Transverse colon (tissue), 4 donors: ENCODE results near the gene RTKN. TPM values are rescaled to one million over a fixed set of nuclear protein-coding genes. Genes with fewer than 3 reads are reported as not detected.

ENCODE experiments used
- DNase-seq: peaks from one replicate; pipeline ENCODE4 v3.0.0-alpha.2; 2019
- H3K27ac ChIP-seq, 4 donors: fragments of 200-600 bp; sonication (generic); 2 replicates each; pipeline ENCODE4 v1.5.1; 2016 to 2018; ENCODE audit warnings: inconsistent platforms in 4 of 4
- H3K27me3 ChIP-seq: fragments of 200-600 bp; sonication (generic); 2 replicates; pipeline ENCODE4 v1.5.1; 2017; ENCODE audit warnings: inconsistent platforms
- H3K36me3 ChIP-seq, 4 donors: fragments of 200-600 bp; sonication (generic); 2 replicates each; pipeline ENCODE4 v1.5.1; 2017 to 2019; ENCODE audit warnings: inconsistent platforms in 4 of 4
- H3K4me1 ChIP-seq, 4 donors: fragments of 200-600 bp; sonication (generic); 2 replicates each; pipeline ENCODE4 v1.5.1; 2017 to 2020; ENCODE audit warnings: inconsistent platforms in 4 of 4
- H3K4me3 ChIP-seq, 4 donors: fragments of 200-600 bp; sonication (generic); 1 replicate in 1 of 4; 2 replicates in 3 of 4; pipeline versions ENCODE4 v1.5.1 to v1.6.1; 2017 to 2019; ENCODE audit warnings: inconsistent platforms in 4 of 4
- H3K9me3 ChIP-seq, 2 donors: fragments of 200-600 bp; sonication (generic); 2 replicates each; pipeline ENCODE4 v1.5.1; 2017 to 2019; ENCODE audit warnings: inconsistent platforms in 2 of 2
- EP300 ChIP-seq: sonication (generic); formaldehyde crosslinking; IDR thresholded peaks from one replicate; pipeline ENCODE4 v1.6.1; 2017; ENCODE audit warnings: antibody characterized with exemption, low read depth
- POLR2A ChIP-seq: fragments of 450-650 bp; IDR thresholded peaks from one replicate; pipeline ENCODE4 v1.6.1; 2016; ENCODE audit warnings: antibody characterized with exemption, mild to moderate bottlenecking, moderate library complexity
- POLR2AphosphoS5 ChIP-seq, 3 donors: sonication (generic); formaldehyde crosslinking; IDR thresholded peaks; one replicate each; pipeline ENCODE4 v1.6.1; 2016; ENCODE audit warnings: antibody characterized with exemption in 3 of 3
- WGBS, 2 donors: methylation state at CpG; one replicate each; pipeline ENCODE4 v1.1.5; 2018; ENCODE audit warnings: low coverage in 1 of 2; 5-methylcytosine and 5-hydroxymethylcytosine counted together
- in situ Hi-C, 4 donors: fragments of 200-750 bp; cut with MboI; loops; one replicate each; pipeline versions ENCODE4 v1.15.0 to v1.15.1; 2017; ENCODE audit warnings: low sequenced_read_pairs in 3 of 4, low pct_ligation_motif_present in 1 of 4, low pct_unique_long_range_greater_than_20kb in 1 of 4
- intact Hi-C: fragments of 100-400 bp; cut with DNase I; formaldehyde crosslinking; loops from one replicate; pipeline ENCODE4 v1.15.1; 2023; ENCODE audit warnings: low total_unique reads
- total RNA-seq, 4 donors: library from RNA; depleted of rRNA; stranded (reverse); fragments of >200 nt; gene quantifications; one replicate each; pipeline ENCODE4 v1.1.0, GENCODE V29; 2016
- TF ChIP-seq, protein P1 (sequence below), 5 experiments: fragments of 200-600 bp in 3 of 5; fragments of 450-650 bp in 2 of 5; sonication (generic) in 3 of 5; IDR thresholded peaks; 1 replicate in 2 of 5; 2 replicates in 3 of 5; pipeline ENCODE4 v1.5.1; 2016 to 2017; ENCODE audit warnings: antibody characterized with exemption in 5 of 5, inconsistent platforms in 3 of 5, mild to moderate bottlenecking in 2 of 5, moderate library complexity in 1 of 5

Gene RTKN
- total RNA-seq, 4 donors from 2014 or later, result 29.7 to 46.4 (median 41.9) TPM

DNA sequence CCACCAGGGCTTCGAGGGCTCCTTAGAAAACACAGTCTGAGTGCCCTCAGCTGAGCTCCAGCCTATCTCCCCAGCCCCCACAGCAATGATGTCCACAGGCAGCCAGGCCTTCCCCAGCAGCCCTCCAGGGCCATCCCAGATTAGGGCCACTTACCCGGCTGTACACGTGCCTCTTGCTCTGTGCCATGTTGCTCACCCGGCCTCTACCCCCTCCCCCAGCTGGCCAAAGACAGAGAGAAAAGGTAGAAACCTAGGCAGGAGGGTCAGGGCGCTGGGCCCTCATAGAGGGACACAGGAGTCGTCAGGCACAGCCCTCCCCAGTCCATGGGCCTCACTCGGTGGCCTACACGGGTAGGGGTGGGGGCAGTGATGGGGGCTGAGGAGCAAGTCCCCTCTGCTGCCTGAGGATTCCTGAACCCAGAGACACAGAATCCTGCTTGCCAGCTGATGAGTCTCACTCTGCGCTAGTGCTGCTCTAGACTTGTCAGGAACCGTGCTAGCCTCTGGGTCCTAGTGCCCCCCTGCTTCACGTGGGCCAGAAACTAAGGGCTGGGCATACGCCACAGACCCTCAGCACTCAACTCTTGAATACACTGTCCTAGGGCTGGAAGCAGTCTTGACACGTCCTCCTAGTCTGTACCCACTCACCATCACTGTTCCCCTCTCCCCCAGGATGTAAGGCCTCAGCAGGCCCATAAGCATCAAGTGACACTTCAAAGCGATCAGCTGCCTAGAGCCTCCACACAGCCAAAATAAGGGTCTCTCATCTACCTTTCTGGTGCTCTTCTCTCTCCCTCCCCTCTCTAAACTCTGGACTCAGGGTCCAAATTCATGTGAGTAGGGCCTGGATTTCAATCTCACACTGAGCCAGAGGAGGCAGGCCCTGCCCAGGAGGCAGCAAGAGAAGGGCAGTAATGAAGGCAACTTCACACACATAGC, 61.6 kb downstream of the RTKN start, which contains the start of gene DCTN1:
TSS of gene DCTN1 (minus strand) at position 461 of the 939 bp plus-strand sequence. CDS start at position 187, 274 bp downstream.
- DNase-seq, result peak; percentile 43
- Histone ChIP-seq H3K27me3 (no peaks in the 10 kb centered on the region), H3K4me3 (peak within 1 kb of the TSS; percentile 10 to 32 (median 22)), H3K4me1 (peaks cover 10 to 37% (median 26%) of the 10 kb centered on the region in 4 donors), H3K9me3 (no peaks in the 10 kb centered on the region), H3K27ac (peak within 1 kb of the TSS in 1 of 4 donors; percentile 37), H3K36me3 (peaks cover 0 to 9% (median 0%) of the 10 kb centered on the region in 4 donors)
- WGBS, 2 donors, result 41% methylated on average over 14 of the region's 14 CpGs; no CpG with 5 or more reads in 1 of the 2 donors
- TF ChIP-seq POLR2A (no peak), POLR2AphosphoS5 (IDR thresholded peaks at IDR 0.05) (no peak), EP300 (no peak)
- TF ChIP-seq, protein P1, sequence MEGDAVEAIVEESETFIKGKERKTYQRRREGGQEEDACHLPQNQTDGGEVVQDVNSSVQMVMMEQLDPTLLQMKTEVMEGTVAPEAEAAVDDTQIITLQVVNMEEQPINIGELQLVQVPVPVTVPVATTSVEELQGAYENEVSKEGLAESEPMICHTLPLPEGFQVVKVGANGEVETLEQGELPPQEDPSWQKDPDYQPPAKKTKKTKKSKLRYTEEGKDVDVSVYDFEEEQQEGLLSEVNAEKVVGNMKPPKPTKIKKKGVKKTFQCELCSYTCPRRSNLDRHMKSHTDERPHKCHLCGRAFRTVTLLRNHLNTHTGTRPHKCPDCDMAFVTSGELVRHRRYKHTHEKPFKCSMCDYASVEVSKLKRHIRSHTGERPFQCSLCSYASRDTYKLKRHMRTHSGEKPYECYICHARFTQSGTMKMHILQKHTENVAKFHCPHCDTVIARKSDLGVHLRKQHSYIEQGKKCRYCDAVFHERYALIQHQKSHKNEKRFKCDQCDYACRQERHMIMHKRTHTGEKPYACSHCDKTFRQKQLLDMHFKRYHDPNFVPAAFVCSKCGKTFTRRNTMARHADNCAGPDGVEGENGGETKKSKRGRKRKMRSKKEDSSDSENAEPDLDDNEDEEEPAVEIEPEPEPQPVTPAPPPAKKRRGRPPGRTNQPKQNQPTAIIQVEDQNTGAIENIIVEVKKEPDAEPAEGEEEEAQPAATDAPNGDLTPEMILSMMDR (IDR thresholded peaks at IDR 0.05), result no peak
- intact Hi-C loops, result no loop called here
- in situ Hi-C loops, result no loop called here

DNA sequence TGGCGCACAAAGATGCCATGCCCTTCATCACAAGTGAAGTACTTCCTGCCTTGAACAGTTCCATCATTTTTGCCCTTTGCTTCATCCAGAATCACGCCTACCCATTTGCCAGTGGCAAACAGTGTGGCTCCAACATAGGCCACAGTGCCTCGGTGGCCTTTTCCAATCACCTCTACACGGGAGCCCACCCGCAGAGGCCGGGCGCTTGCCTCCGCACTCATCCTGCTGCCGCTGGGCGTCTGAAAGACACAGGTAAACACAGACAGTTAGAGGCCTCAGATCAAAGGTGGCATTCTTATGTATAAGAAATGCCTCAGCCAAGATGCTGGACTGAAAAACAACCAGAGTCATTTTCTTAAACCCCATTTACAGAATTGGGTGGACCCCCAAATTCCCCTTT, 63.7 kb downstream of the RTKN start:
- Histone ChIP-seq H3K9me3 (no peaks in the 10 kb centered on the region), H3K27ac (no peak overlapping the region), H3K27me3 (no peaks in the 10 kb centered on the region), H3K4me1 (peaks cover 10 to 38% (median 28%) of the 10 kb centered on the region in 4 donors), H3K4me3 (no peak overlapping the region), H3K36me3 (peaks cover 0 to 8% (median 0%) of the 10 kb centered on the region in 4 donors)
- in situ Hi-C loops, result no loop called here
- 94 to 100% methylated on average over 1 to 10 of the region's 10 CpGs for WGBS, 2 donors
- TF ChIP-seq POLR2AphosphoS5 (IDR thresholded peaks at IDR 0.05), result no peak
- TF ChIP-seq, protein P1 (IDR thresholded peaks at IDR 0.05), result no peak
- no peak for TF ChIP-seq EP300
- no peak for TF ChIP-seq POLR2A
- no peak for DNase-seq
- intact Hi-C loops, result no loop called here

DNA sequence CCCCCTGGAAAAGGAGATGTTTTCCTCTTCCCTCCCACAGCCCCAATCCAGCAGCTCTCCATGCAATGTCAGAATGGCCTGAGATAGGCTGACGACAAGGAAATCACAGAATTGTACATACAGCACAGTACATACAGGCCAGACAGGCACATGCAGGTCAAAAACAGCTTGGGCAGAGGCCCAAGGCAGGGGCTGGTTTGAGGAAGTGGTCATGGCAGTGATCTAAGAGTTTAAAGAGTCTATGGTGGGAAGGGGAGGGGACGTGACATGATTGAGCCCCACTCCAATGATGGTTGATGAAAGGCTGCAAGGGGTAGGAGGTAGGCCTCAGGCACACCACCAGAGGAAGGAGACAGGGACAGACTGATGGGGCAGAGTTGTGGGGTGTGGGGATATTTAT, 65.9 kb downstream of the RTKN start:
- Histone ChIP-seq H3K9me3 (no peaks in the 10 kb centered on the region), H3K27me3 (no peaks in the 10 kb centered on the region), H3K36me3 (peaks cover 0 to 12% (median 4%) of the 10 kb centered on the region in 4 donors), H3K27ac (no peak overlapping the region), H3K4me3 (no peak overlapping the region), H3K4me1 (peaks cover 10 to 35% (median 26%) of the 10 kb centered on the region in 4 donors)
- WGBS, 2 donors, result 90% methylated on average over 2 of the region's 2 CpGs; no CpG with 5 or more reads in 1 of the 2 donors
- TF ChIP-seq POLR2A (no peak), EP300 (no peak), POLR2AphosphoS5 (IDR thresholded peaks at IDR 0.05) (no peak)
- TF ChIP-seq, protein P1 (IDR thresholded peaks at IDR 0.05), result no peak
- intact Hi-C loops, result no loop called here
- in situ Hi-C loops, result no loop called here
- no peak for DNase-seq

Other genes starting within 250 kb of the RTKN start
- 100 to 1,000 TPM in 1 of 4 donors, 10 to 100 TPM in 2, 1 to 10 TPM in 1; 2.2 to 220 (median 17.8) TPM for gene MTHFD2, start 243.3 kb downstream of the RTKN start, total RNA-seq
- gene SLC4A5, start 98.5 kb downstream of the RTKN start, total RNA-seq, result 1 to 10 TPM in 3 of 4 donors, under 1 TPM in 1; 0.37 to 6.1 (median 3.5) TPM
- gene DCTN1, start 61.6 kb downstream of the RTKN start, total RNA-seq, result 100 to 1,000 TPM; 109 to 134 (median 122) TPM
- gene C2orf81, start 20.3 kb downstream of the RTKN start, total RNA-seq, result 1 to 10 TPM in 1 of 4 donors, under 1 TPM in 1, not detected in 2; 0.82 to 1.3 TPM
- gene WDR54, start 20.2 kb downstream of the RTKN start, total RNA-seq, result 1 to 10 TPM in 2 of 4 donors, not detected in 2; 2.3 to 7.0 TPM
- 10 to 100 TPM; 12.9 to 53.9 (median 34.5) TPM for gene INO80B, start 13.2 kb upstream of the RTKN start, total RNA-seq
- 100 to 1,000 TPM in 1 of 4 donors, 10 to 100 TPM in 3; 59.5 to 101 (median 62.7) TPM for gene WBP1, start 16.5 kb upstream of the RTKN start, total RNA-seq
- gene MOGS, start 23.4 kb upstream of the RTKN start, total RNA-seq, result 10 to 100 TPM; 54.8 to 76.7 (median 58.9) TPM
- gene MRPL53, start 30.7 kb upstream of the RTKN start, total RNA-seq, result 100 to 1,000 TPM in 1 of 4 donors, 10 to 100 TPM in 3; 23.2 to 170 (median 26.3) TPM
- gene CCDC142, start 41.1 kb upstream of the RTKN start, total RNA-seq, result 10 to 100 TPM; 49.7 to 93.1 (median 71.6) TPM
- gene TTC31, start 41.1 kb upstream of the RTKN start, total RNA-seq, result 10 to 100 TPM; 16.9 to 36.0 (median 32.0) TPM
- gene LBX2, start 57.7 kb upstream of the RTKN start, total RNA-seq, result 1 to 10 TPM in 2 of 4 donors, under 1 TPM in 1, not detected in 1; 0.80 to 3.8 (median 1.6) TPM
- 10 to 100 TPM in 3 of 4 donors, 1 to 10 TPM in 1; 3.7 to 23.9 (median 19.3) TPM for gene PCGF1, start 65.8 kb upstream of the RTKN start, total RNA-seq
- gene TLX2, start 72.5 kb upstream of the RTKN start, total RNA-seq, result 1 to 10 TPM in 1 of 4 donors, under 1 TPM in 1, not detected in 2; 0.96 to 2.5 TPM
- 100 to 1,000 TPM in 1 of 4 donors, 10 to 100 TPM in 3; 32.4 to 194 (median 53.1) TPM for gene DQX1, start 84.3 kb upstream of the RTKN start, total RNA-seq
- 100 to 1,000 TPM; 164 to 264 (median 189) TPM for gene AUP1, start 87.8 kb upstream of the RTKN start, total RNA-seq
- gene HTRA2, start 88.0 kb upstream of the RTKN start, total RNA-seq, result 10 to 100 TPM in 3 of 4 donors, 1 to 10 TPM in 1; 8.6 to 29.6 (median 21.0) TPM
- gene LOXL3, start 112.0 kb upstream of the RTKN start, total RNA-seq, result 1 to 10 TPM; 1.6 to 4.1 (median 3.0) TPM
- gene DOK1, start 112.8 kb upstream of the RTKN start, total RNA-seq, result 10 to 100 TPM; 14.7 to 21.3 (median 20.1) TPM
- under 1 TPM in 1 of 4 donors, not detected in 3; 0.27 TPM for gene M1AP, start 206.4 kb upstream of the RTKN start, total RNA-seq
- 1 to 10 TPM in 3 of 4 donors, under 1 TPM in 1; 0.75 to 5.7 (median 3.6) TPM for gene SEMA4F, start 212.3 kb upstream of the RTKN start, total RNA-seq